22Rv1 (cell line): ENCODE measurements around the gene SUSD4.

Source experiments
- H3K27ac ChIP-seq: fragments of 450-650 bp; 2 replicates; pipeline ENCODE4 v1.5.1; 2017
- ZFX ChIP-seq: fragments of 450-650 bp; IDR thresholded peaks from 2 replicates; pipeline ENCODE4 v1.6.1; 2017; ENCODE audit warnings: antibody characterized with exemption, borderline replicate concordance
- TF ChIP-seq, protein P1 (sequence below): fragments of 450-650 bp; IDR thresholded peaks from 2 replicates; pipeline ENCODE4 v1.5.1; 2017; ENCODE audit warnings: mild to moderate bottlenecking

SUSD4 gene

DNA sequence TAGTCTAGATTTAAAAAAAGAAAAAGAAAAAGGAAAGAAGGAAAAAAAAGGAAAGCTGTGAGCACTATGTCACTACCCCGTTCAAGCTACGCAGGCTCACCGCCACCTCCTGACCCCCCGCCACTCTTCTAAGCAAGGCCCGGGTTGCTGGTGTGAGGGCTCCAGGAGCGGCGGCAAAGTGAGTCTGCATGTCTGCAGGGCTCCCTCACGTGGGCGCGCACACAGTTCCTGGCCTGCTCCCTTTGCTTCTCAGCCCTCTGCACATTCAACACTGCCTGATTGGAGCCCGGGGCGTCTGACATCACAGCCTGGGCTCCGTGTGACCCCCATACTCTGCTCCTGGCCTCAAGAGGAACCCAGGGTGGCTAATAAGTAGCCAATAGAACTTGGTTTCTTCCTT lies 139.5 kb downstream of the SUSD4 start:
- no peak overlapping the region for H3K27ac ChIP-seq
- TF ChIP-seq, protein P1, sequence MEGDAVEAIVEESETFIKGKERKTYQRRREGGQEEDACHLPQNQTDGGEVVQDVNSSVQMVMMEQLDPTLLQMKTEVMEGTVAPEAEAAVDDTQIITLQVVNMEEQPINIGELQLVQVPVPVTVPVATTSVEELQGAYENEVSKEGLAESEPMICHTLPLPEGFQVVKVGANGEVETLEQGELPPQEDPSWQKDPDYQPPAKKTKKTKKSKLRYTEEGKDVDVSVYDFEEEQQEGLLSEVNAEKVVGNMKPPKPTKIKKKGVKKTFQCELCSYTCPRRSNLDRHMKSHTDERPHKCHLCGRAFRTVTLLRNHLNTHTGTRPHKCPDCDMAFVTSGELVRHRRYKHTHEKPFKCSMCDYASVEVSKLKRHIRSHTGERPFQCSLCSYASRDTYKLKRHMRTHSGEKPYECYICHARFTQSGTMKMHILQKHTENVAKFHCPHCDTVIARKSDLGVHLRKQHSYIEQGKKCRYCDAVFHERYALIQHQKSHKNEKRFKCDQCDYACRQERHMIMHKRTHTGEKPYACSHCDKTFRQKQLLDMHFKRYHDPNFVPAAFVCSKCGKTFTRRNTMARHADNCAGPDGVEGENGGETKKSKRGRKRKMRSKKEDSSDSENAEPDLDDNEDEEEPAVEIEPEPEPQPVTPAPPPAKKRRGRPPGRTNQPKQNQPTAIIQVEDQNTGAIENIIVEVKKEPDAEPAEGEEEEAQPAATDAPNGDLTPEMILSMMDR = no peak
- TF ChIP-seq ZFX = no peak

- TF ChIP-seq ZFX = no peak
- TF ChIP-seq, protein P1 = no peak
- H3K27ac ChIP-seq = no peak overlapping the region
Measured at GRCh38 chr1:223223091-223223995, 140.6 kb downstream of the SUSD4 start.

- H3K27ac ChIP-seq = no peak overlapping the region
- TF ChIP-seq ZFX = no peak
- TF ChIP-seq, protein P1 = no peak
Measured at GRCh38 chr1:223222377-223222776, 141.6 kb downstream of the SUSD4 start.

DNA sequence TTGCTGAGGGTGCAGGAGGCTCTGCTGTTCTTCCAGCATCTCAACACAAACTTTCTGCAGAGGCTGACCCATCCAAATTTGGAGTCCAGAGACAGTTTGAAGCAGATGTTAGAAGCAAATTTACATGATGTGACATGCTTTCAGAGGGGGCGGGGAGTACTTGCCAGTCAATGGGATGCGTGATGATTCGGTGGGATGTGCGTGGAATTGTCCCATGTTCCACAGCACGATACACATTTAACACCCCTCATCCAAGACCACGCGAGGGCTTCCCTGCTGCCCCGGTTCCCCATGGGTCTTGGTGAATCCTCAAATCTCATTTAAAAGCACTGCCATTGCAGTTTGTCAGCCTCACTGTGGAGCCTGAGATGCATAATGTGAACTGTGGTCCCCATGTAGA lies 142.3 kb downstream of the SUSD4 start:
- TF ChIP-seq, protein P1 = no peak
- no peak for TF ChIP-seq ZFX
- H3K27ac ChIP-seq = no peak overlapping the region

- TF ChIP-seq, protein P1 = no peak
- TF ChIP-seq ZFX = no peak
- H3K27ac ChIP-seq = no peak overlapping the region
Measured at GRCh38 chr1:223219846-223220610, 143.9 kb downstream of the SUSD4 start.

GRCh38 chr1:223219318-223219635 lies 144.7 kb downstream of the SUSD4 start:
- no peak overlapping the region for H3K27ac ChIP-seq
- TF ChIP-seq, protein P1 = no peak
- TF ChIP-seq ZFX = no peak

DNA sequence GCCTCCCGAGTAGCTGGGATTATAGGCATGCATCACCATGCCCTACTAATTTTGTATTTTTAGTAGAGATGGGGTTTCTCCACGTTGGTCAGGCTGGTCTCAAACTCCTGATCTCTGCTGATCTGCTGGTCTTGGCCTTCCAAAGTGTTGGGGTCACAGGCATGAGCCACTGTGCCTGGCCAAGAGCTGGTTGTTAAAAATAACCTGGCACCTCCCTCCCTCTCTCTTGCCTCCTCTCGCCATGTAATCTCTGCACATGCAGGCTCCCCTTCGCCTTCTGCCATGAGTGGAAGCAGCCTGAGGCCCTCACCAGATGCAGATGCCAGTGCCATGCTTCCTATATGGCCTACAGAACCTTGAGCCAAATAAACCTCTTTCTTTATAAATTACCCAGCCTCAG lies 146.2 kb downstream of the SUSD4 start:
- TF ChIP-seq, protein P1 = no peak
- no peak for TF ChIP-seq ZFX
- H3K27ac ChIP-seq = no peak overlapping the region
